Nephron (organoid): ENCODE measurements around the gene STX7.

ENCODE experiments used
- H3K27ac Mint-ChIP-seq, 3 experiments: 2 replicates each; pipeline ENCODE4 v1.8.0; 2020; ENCODE audit warnings: mixed read lengths in 3 of 3, mild to moderate bottlenecking in 2 of 3, moderate library complexity in 1 of 3
- H3K27me3 Mint-ChIP-seq: 2 replicates; pipeline ENCODE4 v1.8.0; 2021; ENCODE audit warnings: low read depth, mild to moderate bottlenecking, moderate library complexity, mixed read lengths
- H3K36me3 Mint-ChIP-seq: 2 replicates; pipeline ENCODE4 v1.8.0; 2020; ENCODE audit warnings: low read depth, mixed read lengths
- H3K4me1 Mint-ChIP-seq: 2 replicates; pipeline ENCODE4 v1.8.0; 2020; ENCODE audit warnings: mixed read lengths
- H3K4me3 Mint-ChIP-seq, 3 experiments: 2 replicates each; pipeline ENCODE4 v1.8.0; 2020; ENCODE audit warnings: mild to moderate bottlenecking in 3 of 3, mixed read lengths in 3 of 3, moderate library complexity in 2 of 3
- H3K9me3 Mint-ChIP-seq: 2 replicates; pipeline ENCODE4 v1.8.0; 2020; ENCODE audit warnings: mixed read lengths
- TF ChIP-seq, protein P1 (sequence below), 3 experiments: fragments of 200-600 bp; sonication (generic); IDR thresholded peaks; one replicate each; pipeline ENCODE4 v1.5.0; 2021; ENCODE audit warnings: antibody characterized with exemption in 3 of 3; ENCODE audit not compliant: unreplicated experiment in 3 of 3

The STX7 gene

DNA sequence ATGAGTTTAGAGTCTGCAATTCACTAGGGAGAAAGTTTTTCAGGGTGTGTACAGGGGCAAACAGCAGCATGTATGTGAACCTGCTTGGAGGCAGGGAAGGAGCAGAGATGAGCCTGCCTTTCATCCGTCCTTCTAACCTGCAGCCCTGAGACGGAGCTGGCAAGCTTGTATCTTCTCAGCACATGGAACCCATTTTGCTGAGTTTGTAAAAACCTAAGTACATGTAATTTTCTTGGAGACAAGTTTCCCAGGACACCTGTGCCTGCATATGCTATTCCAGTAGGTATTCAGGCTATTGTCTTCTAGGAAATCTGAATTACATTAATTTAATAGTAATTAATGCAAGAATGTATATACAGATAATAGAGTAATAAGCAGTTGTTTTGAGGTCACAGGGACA lies 82.8 kb downstream of the STX7 start:
- H3K4me1 Mint-ChIP-seq: no peaks in the 10 kb centered on the region
- no peaks in the 10 kb centered on the region for H3K27me3 Mint-ChIP-seq
- H3K9me3 Mint-ChIP-seq: peaks cover 2% of the 10 kb centered on the region
- H3K27ac Mint-ChIP-seq: no peak overlapping the region
- TF ChIP-seq, protein P1, sequence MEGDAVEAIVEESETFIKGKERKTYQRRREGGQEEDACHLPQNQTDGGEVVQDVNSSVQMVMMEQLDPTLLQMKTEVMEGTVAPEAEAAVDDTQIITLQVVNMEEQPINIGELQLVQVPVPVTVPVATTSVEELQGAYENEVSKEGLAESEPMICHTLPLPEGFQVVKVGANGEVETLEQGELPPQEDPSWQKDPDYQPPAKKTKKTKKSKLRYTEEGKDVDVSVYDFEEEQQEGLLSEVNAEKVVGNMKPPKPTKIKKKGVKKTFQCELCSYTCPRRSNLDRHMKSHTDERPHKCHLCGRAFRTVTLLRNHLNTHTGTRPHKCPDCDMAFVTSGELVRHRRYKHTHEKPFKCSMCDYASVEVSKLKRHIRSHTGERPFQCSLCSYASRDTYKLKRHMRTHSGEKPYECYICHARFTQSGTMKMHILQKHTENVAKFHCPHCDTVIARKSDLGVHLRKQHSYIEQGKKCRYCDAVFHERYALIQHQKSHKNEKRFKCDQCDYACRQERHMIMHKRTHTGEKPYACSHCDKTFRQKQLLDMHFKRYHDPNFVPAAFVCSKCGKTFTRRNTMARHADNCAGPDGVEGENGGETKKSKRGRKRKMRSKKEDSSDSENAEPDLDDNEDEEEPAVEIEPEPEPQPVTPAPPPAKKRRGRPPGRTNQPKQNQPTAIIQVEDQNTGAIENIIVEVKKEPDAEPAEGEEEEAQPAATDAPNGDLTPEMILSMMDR (IDR thresholded peaks at IDR 0.05; ENCODE audit: unreplicated experiment in 3 of 3): no peak
- no peaks in the 10 kb centered on the region for H3K36me3 Mint-ChIP-seq
- H3K4me3 Mint-ChIP-seq: no peak overlapping the region

DNA sequence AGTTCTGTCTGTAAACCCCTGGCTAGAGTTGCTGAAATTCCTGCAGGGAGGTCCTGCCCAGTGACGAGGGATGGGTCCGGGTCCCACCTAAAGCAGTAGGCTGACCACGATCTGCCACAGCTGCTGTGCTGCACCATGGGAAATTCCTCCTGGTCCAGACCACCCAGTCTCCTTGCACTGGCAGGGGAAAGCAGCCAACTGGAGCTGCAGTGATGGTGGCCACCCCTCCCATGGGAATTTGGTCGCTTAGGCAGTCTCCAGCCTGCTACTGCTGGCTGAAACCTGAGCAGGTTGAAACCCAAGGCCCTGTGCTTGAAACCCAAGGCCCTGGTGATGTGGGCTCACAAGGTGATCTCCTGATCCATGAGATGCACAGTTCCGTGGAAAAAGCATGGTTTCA lies 87.7 kb downstream of the STX7 start:
- Mint-ChIP-seq H3K36me3 (peaks cover 31% of the 10 kb centered on the region), H3K27me3 (no peaks in the 10 kb centered on the region), H3K4me1 (no peaks in the 10 kb centered on the region), H3K9me3 (peaks cover 40% of the 10 kb centered on the region), H3K27ac (no peak overlapping the region), H3K4me3 (no peak overlapping the region)
- TF ChIP-seq, protein P1 (IDR thresholded peaks at IDR 0.05; ENCODE audit: unreplicated experiment in 3 of 3): no peak

DNA sequence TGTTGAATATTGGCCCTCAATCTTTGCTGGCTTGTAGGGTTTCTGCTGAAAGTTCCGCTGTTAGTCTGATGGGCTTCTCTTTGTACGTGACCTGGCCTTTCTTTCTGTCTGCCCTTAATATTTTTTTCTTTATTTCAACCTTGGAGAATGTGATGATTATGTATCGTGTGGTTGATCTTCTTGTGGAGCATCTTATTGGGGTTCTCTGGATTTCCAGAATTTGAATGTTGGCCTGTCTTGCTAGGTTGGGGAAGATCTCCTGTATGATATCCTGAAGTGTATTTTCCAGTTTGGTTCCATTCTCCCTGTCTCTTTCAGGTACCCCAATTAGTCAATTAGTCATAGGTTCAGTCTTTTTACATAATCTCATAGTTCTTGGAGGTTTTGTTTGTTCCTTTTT lies 89.1 kb downstream of the STX7 start:
- TF ChIP-seq, protein P1 (IDR thresholded peaks at IDR 0.05; ENCODE audit: unreplicated experiment in 3 of 3): no peak
- H3K36me3 Mint-ChIP-seq: peaks cover 35% of the 10 kb centered on the region
- H3K27ac Mint-ChIP-seq: no peak overlapping the region
- H3K27me3 Mint-ChIP-seq: no peaks in the 10 kb centered on the region
- H3K9me3 Mint-ChIP-seq: peaks cover 49% of the 10 kb centered on the region
- H3K4me3 Mint-ChIP-seq: no peak overlapping the region
- H3K4me1 Mint-ChIP-seq: no peaks in the 10 kb centered on the region

DNA sequence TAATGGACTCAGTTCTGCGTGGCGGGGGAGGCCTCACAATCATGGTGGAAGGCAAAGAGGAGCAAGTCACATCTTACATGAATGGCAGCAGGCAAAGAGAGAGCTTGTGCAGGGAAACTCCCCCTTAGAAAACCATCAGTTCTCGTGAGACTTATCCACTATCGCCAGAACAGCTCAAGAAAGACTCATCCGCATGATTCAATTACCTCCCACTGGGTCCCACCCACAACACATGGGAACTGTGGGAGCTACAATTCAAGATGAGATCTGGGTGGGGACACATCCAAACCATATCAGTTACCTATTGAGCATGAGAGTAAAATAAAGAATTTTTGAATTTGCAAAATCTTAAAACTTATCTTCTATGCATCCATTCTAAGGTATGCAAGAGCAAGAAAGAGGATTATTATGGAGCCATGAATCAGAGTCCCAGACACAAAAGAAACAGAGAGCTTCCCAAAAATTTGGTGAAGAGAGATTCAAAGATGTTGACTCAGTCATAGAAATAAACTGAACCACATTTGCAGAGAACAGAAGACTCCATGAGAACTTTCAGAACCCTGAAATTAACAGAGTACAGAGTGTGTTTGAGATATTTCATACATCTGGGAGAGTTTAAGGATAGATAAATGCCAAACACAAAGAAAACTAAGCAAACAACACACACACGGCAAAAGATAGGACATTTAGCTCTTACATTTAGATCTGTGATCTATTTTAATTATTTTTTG lies 94.5 kb downstream of the STX7 start:
- no peaks in the 10 kb centered on the region for H3K27me3 Mint-ChIP-seq
- peaks cover 13% of the 10 kb centered on the region for H3K4me1 Mint-ChIP-seq
- peaks cover 28% of the 10 kb centered on the region for H3K36me3 Mint-ChIP-seq
- peaks cover 61% of the 10 kb centered on the region for H3K9me3 Mint-ChIP-seq
- no peak overlapping the region for H3K4me3 Mint-ChIP-seq
- TF ChIP-seq, protein P1 (IDR thresholded peaks at IDR 0.05; ENCODE audit: unreplicated experiment in 3 of 3): no peak
- H3K27ac Mint-ChIP-seq: no peak overlapping the region

DNA sequence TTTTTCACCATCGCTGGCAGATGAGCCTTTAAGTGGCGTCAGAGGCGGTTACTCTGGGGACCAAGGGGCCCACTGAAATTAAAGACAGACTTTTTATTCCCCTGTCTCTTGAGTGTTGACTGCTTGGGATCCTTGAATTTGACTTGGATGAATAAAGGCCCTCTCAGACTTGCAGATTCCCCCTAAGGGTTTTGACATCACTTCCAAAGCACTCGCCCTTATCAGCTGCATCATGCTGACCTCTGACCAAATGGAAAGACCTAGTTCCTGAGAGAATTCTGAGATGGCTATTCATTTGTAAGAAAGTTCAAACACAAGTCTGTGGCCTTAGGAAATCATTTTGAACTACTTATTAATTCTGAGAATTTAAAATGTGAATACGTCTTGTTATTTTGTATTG lies 98.2 kb downstream of the STX7 start:
- Mint-ChIP-seq H3K36me3 (peaks cover 4% of the 10 kb centered on the region), H3K9me3 (peaks cover 28% of the 10 kb centered on the region), H3K27me3 (no peaks in the 10 kb centered on the region), H3K4me3 (no peak overlapping the region), H3K4me1 (peaks cover 18% of the 10 kb centered on the region), H3K27ac (no peak overlapping the region)
- TF ChIP-seq, protein P1 (IDR thresholded peaks at IDR 0.05; ENCODE audit: unreplicated experiment in 3 of 3): no peak

DNA sequence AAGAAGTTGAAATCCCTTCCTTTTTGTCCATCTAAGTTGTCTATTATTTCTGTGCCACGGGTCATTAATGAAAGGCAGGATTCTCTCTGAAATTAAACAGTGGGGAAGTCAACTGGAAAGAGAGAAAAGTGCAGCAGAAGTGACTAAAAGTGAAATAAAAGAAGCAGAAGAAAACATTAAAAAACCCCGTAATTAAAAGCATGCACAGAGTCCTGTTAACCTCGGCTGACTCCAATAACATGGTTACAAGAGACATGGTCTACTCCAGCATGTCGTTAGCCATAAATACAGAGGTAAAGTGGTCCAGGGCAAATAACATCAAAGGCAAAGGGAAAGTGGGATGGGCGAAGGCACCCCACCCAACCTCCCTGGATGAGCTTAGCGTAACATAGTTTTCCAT lies 98.6 kb downstream of the STX7 start:
- peaks cover 24% of the 10 kb centered on the region for H3K9me3 Mint-ChIP-seq
- TF ChIP-seq, protein P1 (IDR thresholded peaks at IDR 0.05; ENCODE audit: unreplicated experiment in 3 of 3): no peak

More for the DNA sequence above, 98.6 kb downstream of the STX7 start:
- Mint-ChIP-seq H3K36me3 (no peaks in the 10 kb centered on the region), H3K27ac (peak overlapping the region in 2 of 3 experiments; percentile 5 to 49), H3K27me3 (no peaks in the 10 kb centered on the region), H3K4me1 (peaks cover 18% of the 10 kb centered on the region), H3K4me3 (no peak overlapping the region)
